Thymus (tissue), 11 donors: ENCODE results near the gene UGT1A4. TPM values are rescaled to one million over a fixed set of nuclear protein-coding genes. Genes with fewer than 3 reads are reported as not detected.

Experiments used
- DNase-seq, 9 donors: peaks; one replicate each; pipeline ENCODE4 v3.0.0-alpha.2; 2013; ENCODE audit warnings: low spot score in 9 of 9, low read depth in 6 of 9, missing footprints in 1 of 9
- H3K27ac ChIP-seq, 2 donors: one replicate each; pipeline ENCODE4 v1.5.1; 2013; ENCODE audit warnings: control low read depth in 1 of 2, low read depth in 1 of 2, low read length in 1 of 2, mild to moderate bottlenecking in 1 of 2, moderate library complexity in 1 of 2
- H3K27me3 ChIP-seq, 2 donors: one replicate each; pipeline ENCODE4 v1.5.1; 2013; ENCODE audit warnings: low read length in 1 of 2; ENCODE audit not compliant: control insufficient read depth in 2 of 2, insufficient read depth in 1 of 2
- H3K36me3 ChIP-seq, 2 donors: one replicate each; pipeline ENCODE4 v1.5.1; 2013; ENCODE audit warnings: low read length in 1 of 2, mild to moderate bottlenecking in 1 of 2, moderate library complexity in 1 of 2; ENCODE audit not compliant: control insufficient read depth in 2 of 2, insufficient read depth in 2 of 2
- H3K4me1 ChIP-seq, 2 donors: one replicate each; pipeline ENCODE4 v1.5.1; 2013; ENCODE audit warnings: low read length in 2 of 2; ENCODE audit not compliant: control insufficient read depth in 2 of 2, insufficient read depth in 2 of 2
- H3K4me3 ChIP-seq, 2 donors: one replicate each; pipeline ENCODE4 v1.5.1; 2013; ENCODE audit warnings: low read length in 2 of 2, control low read depth in 1 of 2, mild to moderate bottlenecking in 1 of 2
- H3K9me3 ChIP-seq, 2 donors: one replicate each; pipeline ENCODE4 v1.5.1; 2013; ENCODE audit warnings: low read length in 1 of 2, mild to moderate bottlenecking in 1 of 2; ENCODE audit not compliant: control insufficient read depth in 2 of 2, insufficient read depth in 1 of 2
- WGBS: extraction: QIAGEN DNeasy Blood & Tissue Kit; methylation state at CpG from one replicate; pipeline ENCODE4 v1.1.7; 2013; 5-methylcytosine and 5-hydroxymethylcytosine counted together
- polyA plus RNA-seq: library from polyadenylated mRNA; stranded (reverse); fragments of 200-250 nt; gene quantifications from one replicate; pipeline ENCODE4 v1.2.3, GENCODE V29; 2013
- total RNA-seq: library from RNA; stranded (reverse); fragments of 120-200 nt; gene quantifications from one replicate; pipeline ENCODE4 v1.2.4, GENCODE V29; 2013
- donor health status: healthy.

The UGT1A4 gene
- total and polyA plus RNA-seq, 2 donors = 0.09 to 0.34 TPM

DNA sequence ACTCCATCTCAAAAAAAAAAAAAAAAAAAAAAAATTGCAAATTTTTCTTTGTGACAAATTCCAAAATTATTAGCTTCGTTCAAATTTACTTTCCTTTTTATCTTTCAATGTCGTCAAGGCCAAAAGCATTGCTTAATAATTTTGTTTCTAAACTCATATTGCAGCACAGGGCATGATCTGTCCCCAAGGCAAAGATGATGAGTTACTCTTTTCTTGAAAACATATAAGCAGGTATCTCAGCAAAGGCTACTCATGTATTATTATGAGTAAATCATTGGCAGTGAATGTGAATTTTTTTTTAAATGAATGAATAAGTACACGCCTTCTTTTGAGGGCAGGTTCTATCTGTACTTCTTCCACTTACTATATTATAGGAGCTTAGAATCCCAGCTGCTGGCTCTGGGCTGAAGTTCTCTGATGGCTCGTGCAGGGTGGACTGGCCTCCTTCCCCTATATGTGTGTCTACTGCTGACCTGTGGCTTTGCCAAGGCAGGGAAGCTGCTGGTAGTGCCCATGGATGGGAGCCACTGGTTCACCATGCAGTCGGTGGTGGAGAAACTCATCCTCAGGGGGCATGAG lies 36.9 kb upstream of the UGT1A4 start, which contains the start of gene UGT1A7:
UGT1A7 (plus strand) TSS at position 381 of the 579 bp plus-strand sequence; CDS start at position 418, 37 bp downstream.
- 97% methylated on average over 5 of the region's 5 CpGs for WGBS
- H3K27ac ChIP-seq = no peak within 1 kb of the TSS
- no peaks in the 10 kb centered on the region for H3K27me3 ChIP-seq
- H3K9me3 ChIP-seq = no peaks in the 10 kb centered on the region
- no peak within 1 kb of the TSS for H3K4me3 ChIP-seq
- no peaks in the 10 kb centered on the region for H3K4me1 ChIP-seq
- no peaks in the 10 kb centered on the region for H3K36me3 ChIP-seq
- DNase-seq = no peak

DNA sequence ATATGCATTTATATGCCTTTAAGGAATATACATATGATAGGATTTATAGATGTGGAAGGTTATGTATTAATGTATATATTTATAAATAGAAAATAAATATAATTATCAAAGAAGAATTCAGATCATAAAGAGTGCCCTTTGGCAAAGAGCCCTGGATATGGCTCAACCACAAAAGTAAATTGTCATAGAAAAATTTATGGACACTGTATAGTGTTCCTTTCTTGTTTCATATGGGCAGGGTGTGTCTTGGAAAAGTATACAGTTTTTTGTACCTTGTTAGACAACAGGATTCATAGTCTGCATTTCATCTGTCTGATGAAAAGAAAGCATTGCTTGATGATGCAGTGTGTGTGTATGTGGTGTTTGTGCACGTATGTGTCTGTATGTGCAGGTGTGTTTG lies 33.9 kb upstream of the UGT1A4 start:
- WGBS = 99% methylated on average over 1 of the region's 1 CpG
- Histone ChIP-seq H3K36me3 (no peaks in the 10 kb centered on the region), H3K4me1 (no peaks in the 10 kb centered on the region), H3K9me3 (no peaks in the 10 kb centered on the region), H3K27ac (no peak overlapping the region), H3K4me3 (no peak overlapping the region), H3K27me3 (no peaks in the 10 kb centered on the region)
- DNase-seq = no peak

DNA sequence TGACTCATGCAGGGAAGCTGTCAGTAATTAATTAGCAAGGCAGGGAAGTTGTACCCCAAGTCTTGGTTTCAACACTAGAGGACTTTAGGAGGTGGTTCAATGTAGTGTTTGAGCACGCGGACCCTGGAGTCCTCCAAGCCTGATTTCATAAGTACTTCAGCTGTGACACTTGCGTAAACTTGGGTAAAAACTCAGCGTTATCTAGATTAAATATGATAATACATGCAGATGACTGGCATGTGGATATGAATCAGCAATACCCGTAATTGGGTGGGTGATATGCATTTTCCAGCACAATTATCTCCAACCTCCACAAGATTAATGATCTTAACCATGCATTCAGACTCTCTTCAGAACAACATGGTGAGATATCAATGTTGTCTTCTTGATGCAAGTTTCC lies 31.6 kb upstream of the UGT1A4 start:
- 90% methylated on average over 5 of the region's 5 CpGs for WGBS
- H3K4me1 ChIP-seq = no peaks in the 10 kb centered on the region
- no peaks in the 10 kb centered on the region for H3K27me3 ChIP-seq
- H3K36me3 ChIP-seq = no peaks in the 10 kb centered on the region
- H3K4me3 ChIP-seq = no peak overlapping the region
- no peak overlapping the region for H3K27ac ChIP-seq
- no peak for DNase-seq
- no peaks in the 10 kb centered on the region for H3K9me3 ChIP-seq

DNA sequence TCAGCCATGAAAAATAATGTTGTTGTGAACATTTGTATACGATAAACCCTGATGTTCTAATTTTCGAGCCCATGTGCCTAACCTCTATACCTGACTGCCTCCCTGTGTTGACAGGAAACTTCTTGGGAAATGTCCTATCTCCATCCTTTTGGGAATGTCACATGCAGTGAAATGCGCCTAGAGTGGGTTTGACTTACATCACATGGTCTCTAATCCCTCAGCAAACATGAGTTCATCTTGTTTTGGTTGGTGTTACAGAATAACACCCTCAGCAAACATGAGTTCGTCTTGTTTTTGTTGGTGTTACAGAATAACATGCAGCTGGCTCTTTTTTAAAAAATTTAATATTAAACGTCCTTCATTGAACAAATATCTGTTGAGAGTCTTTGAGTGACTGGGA lies 30.2 kb upstream of the UGT1A4 start:
- 95% methylated on average over 5 of the region's 5 CpGs for WGBS
- H3K4me3 ChIP-seq = no peak overlapping the region
- DNase-seq = no peak
- H3K27ac ChIP-seq = no peak overlapping the region
- H3K9me3 ChIP-seq = no peaks in the 10 kb centered on the region
- H3K36me3 ChIP-seq = no peaks in the 10 kb centered on the region
- no peaks in the 10 kb centered on the region for H3K4me1 ChIP-seq
- H3K27me3 ChIP-seq = no peaks in the 10 kb centered on the region

DNA sequence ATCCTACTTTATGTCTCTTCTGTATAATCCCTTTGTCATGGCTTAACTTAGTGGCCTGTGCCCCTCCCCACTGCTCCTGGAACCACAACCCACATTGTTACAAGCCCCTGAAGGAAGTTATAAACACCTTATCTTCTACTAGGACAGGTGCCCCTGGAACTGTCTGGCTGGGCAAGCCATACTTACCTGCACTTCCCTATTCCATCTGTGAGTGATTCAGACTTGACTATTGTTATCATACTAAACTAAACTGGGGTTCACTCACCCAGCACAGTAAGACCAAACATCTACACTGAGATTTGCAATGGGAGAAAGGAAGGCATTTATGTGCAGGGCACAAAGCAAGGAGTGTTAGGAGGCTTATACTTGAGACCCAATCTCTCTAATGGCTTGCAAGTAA lies 29.5 kb upstream of the UGT1A4 start:
- H3K36me3 ChIP-seq = no peaks in the 10 kb centered on the region
- H3K4me1 ChIP-seq = no peaks in the 10 kb centered on the region
- no peak overlapping the region for H3K27ac ChIP-seq
- H3K9me3 ChIP-seq = no peaks in the 10 kb centered on the region
- DNase-seq = no peak
- H3K27me3 ChIP-seq = no peaks in the 10 kb centered on the region
- H3K4me3 ChIP-seq = no peak overlapping the region

DNA sequence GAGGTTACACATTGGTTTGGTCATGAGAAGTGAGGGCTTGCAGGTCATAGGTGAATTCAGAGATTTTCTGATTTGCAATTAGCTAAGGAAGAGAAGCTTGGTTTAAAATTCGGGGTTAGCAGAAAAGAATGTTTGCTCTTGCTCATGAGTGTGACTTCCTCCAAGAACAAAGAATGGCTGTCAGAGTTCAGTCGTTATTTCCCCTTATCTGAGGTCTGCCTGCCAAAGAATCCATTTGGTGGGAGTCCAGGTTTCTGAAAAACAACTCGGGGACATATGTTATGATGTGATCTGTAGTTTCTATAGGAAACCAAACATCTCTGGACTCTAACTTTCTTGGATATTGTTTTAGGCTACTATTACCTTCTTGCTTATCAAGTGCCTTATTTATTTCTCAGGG lies 29.0 kb upstream of the UGT1A4 start:
- Histone ChIP-seq H3K4me3 (no peak overlapping the region), H3K4me1 (no peaks in the 10 kb centered on the region), H3K27me3 (no peaks in the 10 kb centered on the region), H3K36me3 (no peaks in the 10 kb centered on the region), H3K9me3 (no peaks in the 10 kb centered on the region), H3K27ac (no peak overlapping the region)
- no peak for DNase-seq
- 22% methylated on average over 3 of the region's 3 CpGs for WGBS

DNA sequence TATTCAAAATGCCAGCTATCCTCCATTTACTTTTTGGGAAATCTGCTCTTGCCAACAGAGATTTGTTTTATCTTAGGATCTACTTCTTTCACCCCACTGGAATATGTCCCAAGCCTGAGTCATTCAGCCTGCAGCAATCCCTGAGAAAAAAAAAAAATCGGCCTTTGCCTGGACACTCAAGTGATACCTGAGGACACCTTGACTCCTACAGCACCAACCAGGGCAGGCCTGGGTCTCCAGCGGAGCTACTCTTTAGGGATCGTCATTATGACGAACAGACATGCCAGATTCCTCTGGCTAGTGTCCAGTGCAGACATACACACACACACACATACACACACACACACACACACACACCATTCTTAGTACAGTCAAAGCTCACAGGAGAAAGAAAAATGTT lies 28.1 kb upstream of the UGT1A4 start:
- no peaks in the 10 kb centered on the region for H3K9me3 ChIP-seq
- no peaks in the 10 kb centered on the region for H3K27me3 ChIP-seq
- H3K4me1 ChIP-seq = no peaks in the 10 kb centered on the region
- WGBS = 95% methylated on average over 4 of the region's 4 CpGs
- H3K36me3 ChIP-seq = no peaks in the 10 kb centered on the region
- no peak overlapping the region for H3K4me3 ChIP-seq
- DNase-seq = no peak
- H3K27ac ChIP-seq = no peak overlapping the region

DNA sequence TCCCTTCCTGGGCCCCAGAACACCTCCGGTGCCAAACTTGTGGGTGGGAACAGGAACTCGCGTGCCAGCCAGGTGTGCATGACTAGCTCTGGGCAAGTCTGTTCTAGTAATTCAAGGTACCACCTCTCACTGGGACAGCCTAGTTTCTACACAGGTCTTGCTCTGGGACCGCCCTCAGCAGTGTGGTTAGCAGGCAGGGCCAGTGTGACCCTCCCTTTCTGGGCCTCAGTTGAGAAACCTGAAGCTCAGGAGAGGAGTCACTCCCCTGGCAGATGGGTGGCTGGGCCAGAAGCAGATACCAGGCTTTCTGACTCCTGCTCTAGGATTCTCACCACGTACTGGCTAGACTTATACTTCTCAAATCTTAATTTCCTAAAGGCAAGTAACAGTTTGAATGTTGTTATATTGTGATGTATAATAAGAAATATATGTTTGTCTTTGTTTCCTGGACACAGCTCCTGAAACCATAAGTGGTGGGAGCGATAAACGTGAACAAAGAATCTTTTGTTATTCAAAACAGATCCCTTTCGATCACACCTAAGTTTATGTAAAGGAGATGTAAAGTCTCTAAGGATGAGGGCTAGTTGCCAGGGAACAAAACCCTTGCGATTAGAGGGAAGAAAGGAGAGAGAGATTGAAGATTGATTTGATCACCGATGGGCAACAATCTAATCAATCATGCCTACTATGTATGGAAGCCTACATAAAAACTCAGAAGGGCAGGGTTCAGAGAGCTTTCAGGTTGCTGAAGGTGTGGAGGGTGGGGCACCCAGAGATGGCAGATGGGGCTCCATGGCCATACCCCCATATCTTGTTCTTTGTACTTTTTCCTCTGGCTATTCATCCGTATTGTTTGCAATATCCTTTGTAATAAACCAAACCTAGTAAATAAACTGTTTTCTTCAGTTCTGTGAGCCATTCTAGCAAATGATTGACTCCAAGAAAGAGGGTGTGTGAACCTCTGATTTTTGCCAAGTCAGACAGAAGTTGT lies 26.8 kb upstream of the UGT1A4 start:
- no peaks in the 10 kb centered on the region for H3K4me1 ChIP-seq
- no peaks in the 10 kb centered on the region for H3K36me3 ChIP-seq
- H3K9me3 ChIP-seq = no peaks in the 10 kb centered on the region
- no peaks in the 10 kb centered on the region for H3K27me3 ChIP-seq
- 90% methylated on average over 11 of the region's 11 CpGs for WGBS
- no peak overlapping the region for H3K4me3 ChIP-seq
- no peak overlapping the region for H3K27ac ChIP-seq
- no peak for DNase-seq

DNA sequence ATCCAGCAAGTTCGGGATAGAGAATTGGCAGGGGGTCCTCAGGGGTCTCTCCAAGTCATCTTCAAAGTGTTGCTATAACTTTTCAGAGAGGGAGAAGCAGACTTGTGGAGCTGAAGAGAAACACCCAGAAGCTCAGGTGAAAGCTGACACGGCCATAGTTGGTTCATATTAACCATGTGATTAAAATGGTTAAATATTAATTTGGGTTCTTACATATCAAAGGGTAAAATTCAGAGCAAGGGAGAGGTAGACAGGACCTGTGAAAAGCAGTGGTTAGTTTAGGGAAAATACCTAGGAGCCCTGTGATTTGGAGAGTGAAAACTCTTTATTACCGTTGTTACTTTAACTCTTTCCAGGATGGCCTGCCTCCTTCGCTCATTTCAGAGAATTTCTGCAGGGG lies 25.9 kb upstream of the UGT1A4 start, which contains the start of gene UGT1A6:
UGT1A6 (plus strand) TSS at position 243 of the 400 bp plus-strand sequence; CDS start at position 358, 115 bp downstream.
- 96% methylated on average over 4 of the region's 4 CpGs for WGBS
- Histone ChIP-seq H3K4me3 (no peak within 1 kb of the TSS), H3K27me3 (no peaks in the 10 kb centered on the region), H3K36me3 (no peaks in the 10 kb centered on the region), H3K4me1 (no peaks in the 10 kb centered on the region), H3K27ac (no peak within 1 kb of the TSS), H3K9me3 (no peaks in the 10 kb centered on the region)
- no peak for DNase-seq
